ENCODE data around the gene TTLL8. TPM values are rescaled to one million over a fixed set of nuclear protein-coding genes. Genes with fewer than 3 reads are reported as not detected.

TTLL8 gene
- total and polyA plus RNA-seq, 2 donors (not counting 3 experiments of a cell fraction or from before 2014, with no cell fraction given), result not detected

DNA sequence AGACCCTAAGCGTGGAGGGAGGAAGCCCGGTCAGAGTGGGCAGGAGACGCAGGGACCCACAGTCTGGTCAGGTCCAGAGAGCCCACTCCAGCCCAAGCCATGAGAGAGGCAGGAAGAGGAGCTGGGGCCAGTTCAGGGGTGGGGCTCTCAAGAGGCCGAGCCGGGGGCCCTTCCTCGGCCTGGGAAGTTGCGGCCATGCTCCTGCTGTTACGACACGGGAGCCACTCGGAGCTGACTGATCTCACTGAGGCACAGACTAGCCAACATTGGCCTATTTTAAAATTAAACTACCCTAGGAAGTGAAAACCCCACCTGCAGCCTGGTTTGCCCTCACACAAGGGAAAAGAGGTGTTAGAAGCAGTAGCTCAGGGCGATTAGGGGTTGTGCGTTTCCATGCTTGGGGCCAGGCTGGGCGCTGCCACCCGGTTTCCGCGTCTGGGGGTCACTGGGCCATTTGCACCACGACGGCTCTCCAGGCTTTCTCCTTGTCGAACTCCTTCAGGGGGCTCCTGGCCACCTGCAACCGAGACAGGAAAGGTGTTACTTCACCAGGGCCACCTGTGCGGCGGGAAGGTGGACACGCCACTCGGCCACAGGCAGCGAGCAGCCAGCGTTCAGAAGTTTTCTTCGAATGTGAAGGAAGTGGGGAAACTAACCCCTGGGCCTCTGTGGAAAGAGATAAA, 3.2 kb upstream of the TTLL8 start:
- intact Hi-C loops (cut with micrococcal nuclease) (no loop called here), dilution Hi-C loops (cut with MboI; ENCODE audit: extremely low pct_ligation_motif_present, low sequenced_read_pairs) (no loop called here)
- no peak for FAIRE-seq
- Histone ChIP-seq H3K27me3 (ENCODE audit: control insufficient read depth in 2 of 2, insufficient read depth in 2 of 2, low read length in 2 of 2) (peaks cover 10 to 19% of the 10 kb centered on the region in 2 experiments), H3K36me3 (ENCODE audit: control insufficient read depth in 2 of 2, extremely low read depth in 1 of 2, insufficient read depth in 2 of 2, low read length in 2 of 2) (no peaks in the 10 kb centered on the region), H2AFZ (ENCODE audit: low read depth, low read length) (no peak overlapping the region), H3K9me3 (replicated peaks; ENCODE audit: control insufficient read depth, insufficient read depth, low read length) (no peaks in the 10 kb centered on the region), H3K4me3 (replicated peaks in 1 of 3; ENCODE audit: insufficient read depth in 1 of 3, low read depth in 1 of 3, low read length in 3 of 3) (no peak overlapping the region), H4K20me1 (replicated peaks; ENCODE audit: control insufficient read depth, extremely low read depth, insufficient read depth, low read length) (no peaks in the 10 kb centered on the region), H3K79me2 (ENCODE audit: control insufficient read depth, insufficient read depth, low read length) (no peaks in the 10 kb centered on the region), H3K9me1 (replicated peaks; ENCODE audit: control insufficient read depth, extremely low read depth, insufficient read depth, low read length) (no peaks in the 10 kb centered on the region), H3K9ac (replicated peaks; ENCODE audit: extremely low read depth, insufficient read depth, low read length) (no peak overlapping the region), H3K4me2 (ENCODE audit: insufficient read depth, low read length) (no peak overlapping the region), H3K4me1 (ENCODE audit: control insufficient read depth, extremely low read depth, insufficient read depth, low read length) (no peaks in the 10 kb centered on the region), H3K27ac (ENCODE audit: insufficient read depth, low read depth, low read length) (no peak overlapping the region)
- ChIA-PET CTCF (interaction anchor here (1.3 kb wide), 1 partner anchor 11 kb away, joined by 3 read pairs; no protein-coding TSS in a partner anchor), POLR2A (no interaction called here)
- no peak for DNase-seq (ENCODE audit: low read depth, low spot score)
- TF ChIP-seq MYC (IDR thresholded peaks at IDR 0.05; ENCODE audit: low read depth, low read length) (no peak), GATA2 (IDR thresholded peaks at IDR 0.05; ENCODE audit: insufficient read depth, insufficient read length, low read depth, low read length) (no peak), POLR2AphosphoS5 (IDR thresholded peaks at IDR 0.05; ENCODE audit: insufficient read depth, low read depth, low read length) (no peak), EZH2 (IDR thresholded peaks at IDR 0.05; ENCODE audit: borderline replicate concordance, low read depth, low read length, severe bottlenecking) (no peak), POLR2A (IDR thresholded peaks at IDR 0.05; ENCODE audit: low read depth, low read length) (no peak), FOS (IDR thresholded peaks at IDR 0.05; ENCODE audit: borderline replicate concordance, insufficient read depth, low read length) (no peak), JUN (IDR thresholded peaks at IDR 0.05; ENCODE audit: borderline replicate concordance, insufficient read depth, insufficient read length, low read depth) (no peak)
- TF ChIP-seq, protein P1, sequence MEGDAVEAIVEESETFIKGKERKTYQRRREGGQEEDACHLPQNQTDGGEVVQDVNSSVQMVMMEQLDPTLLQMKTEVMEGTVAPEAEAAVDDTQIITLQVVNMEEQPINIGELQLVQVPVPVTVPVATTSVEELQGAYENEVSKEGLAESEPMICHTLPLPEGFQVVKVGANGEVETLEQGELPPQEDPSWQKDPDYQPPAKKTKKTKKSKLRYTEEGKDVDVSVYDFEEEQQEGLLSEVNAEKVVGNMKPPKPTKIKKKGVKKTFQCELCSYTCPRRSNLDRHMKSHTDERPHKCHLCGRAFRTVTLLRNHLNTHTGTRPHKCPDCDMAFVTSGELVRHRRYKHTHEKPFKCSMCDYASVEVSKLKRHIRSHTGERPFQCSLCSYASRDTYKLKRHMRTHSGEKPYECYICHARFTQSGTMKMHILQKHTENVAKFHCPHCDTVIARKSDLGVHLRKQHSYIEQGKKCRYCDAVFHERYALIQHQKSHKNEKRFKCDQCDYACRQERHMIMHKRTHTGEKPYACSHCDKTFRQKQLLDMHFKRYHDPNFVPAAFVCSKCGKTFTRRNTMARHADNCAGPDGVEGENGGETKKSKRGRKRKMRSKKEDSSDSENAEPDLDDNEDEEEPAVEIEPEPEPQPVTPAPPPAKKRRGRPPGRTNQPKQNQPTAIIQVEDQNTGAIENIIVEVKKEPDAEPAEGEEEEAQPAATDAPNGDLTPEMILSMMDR (IDR thresholded peaks at IDR 0.05; ENCODE audit: extremely low read depth in 1 of 2, insufficient read depth in 1 of 2, low read depth in 1 of 2, low read length in 2 of 2), result no peak
- TF ChIP-seq, protein P2, sequence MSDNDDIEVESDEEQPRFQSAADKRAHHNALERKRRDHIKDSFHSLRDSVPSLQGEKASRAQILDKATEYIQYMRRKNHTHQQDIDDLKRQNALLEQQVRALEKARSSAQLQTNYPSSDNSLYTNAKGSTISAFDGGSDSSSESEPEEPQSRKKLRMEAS (IDR thresholded peaks at IDR 0.05; ENCODE audit: insufficient read depth, insufficient read length), result no peak
- BruUV-seq (replicated peaks), result no TSS peak
